K562 (cell line): ENCODE measurements around the gene PHF10. TPM values are rescaled to one million over a fixed set of nuclear protein-coding genes. Genes with fewer than 3 reads are reported as not detected.

Experiments
- CEBPG ChIP-seq, 3 experiments: fragments of 200-800 bp in 1 of 3; sonication (Bioruptor generic) in 1 of 3; sonication (generic) in 1 of 3; formaldehyde crosslinking in 1 of 3; IDR thresholded peaks in 2 of 3; conservative IDR thresholded peaks in 1 of 3; 2 replicates each; pipeline versions ENCODE4 v1.6.1 to v1.8.0; 2016 to 2022; ENCODE audit warnings: missing compliant biosample characterization in 2 of 3, missing genetic modification characterization in 2 of 3, mild to moderate bottlenecking in 1 of 3, missing genetic modification reagents in 1 of 3
- EGR1 ChIP-seq: fragments of 450-650 bp; conservative IDR thresholded peaks from 2 replicates; pipeline ENCODE4 v1.6.1; 2017; ENCODE audit warnings: mild to moderate bottlenecking
- GATAD2B ChIP-seq: fragments of 450-650 bp; IDR thresholded peaks from 2 replicates; pipeline ENCODE4 v1.6.1; 2017; ENCODE audit warnings: mild to moderate bottlenecking, borderline replicate concordance
- HMG20A ChIP-seq: fragments of 450-650 bp; formaldehyde crosslinking; conservative IDR thresholded peaks from 2 replicates; pipeline ENCODE4 v1.4.0; 2020; ENCODE audit warnings: mild to moderate bottlenecking, mixed read lengths
- ILF3 ChIP-seq: fragments of 450-650 bp; IDR thresholded peaks from 2 replicates; pipeline ENCODE4 v1.6.1; 2018; ENCODE audit warnings: antibody characterized with exemption, mild to moderate bottlenecking, moderate library complexity, borderline replicate concordance
- LEF1 ChIP-seq: fragments of 450-650 bp; IDR thresholded peaks from 2 replicates; pipeline ENCODE4 v1.6.1; 2016; ENCODE audit warnings: mild to moderate bottlenecking
- PBX2 ChIP-seq, 2 experiments: IDR thresholded peaks in 1 of 2; conservative IDR thresholded peaks in 1 of 2; 2 replicates each; pipeline ENCODE4 v1.6.1; 2016; ENCODE audit warnings: low read depth in 2 of 2, mild to moderate bottlenecking in 1 of 2, missing compliant biosample characterization in 1 of 2, missing genetic modification characterization in 1 of 2, moderate library complexity in 1 of 2
- RFX1 ChIP-seq: fragments of 450-650 bp; IDR thresholded peaks from 2 replicates; pipeline ENCODE4 v1.6.1; 2016; ENCODE audit warnings: mild to moderate bottlenecking, moderate library complexity
- SIX5 ChIP-seq, 2 experiments: IDR thresholded peaks; 2 replicates each; pipeline ENCODE4 v1.6.1; 2011; ENCODE audit warnings: low read length in 2 of 2, borderline replicate concordance in 1 of 2, low read depth in 1 of 2, mild to moderate bottlenecking in 1 of 2, moderate library complexity in 1 of 2; ENCODE audit not compliant: insufficient read depth in 1 of 2
- XRCC3 ChIP-seq: fragments of 450-650 bp; IDR thresholded peaks from 2 replicates; pipeline ENCODE4 v1.6.1; 2017; ENCODE audit warnings: mild to moderate bottlenecking, moderate library complexity
- ZFP36 ChIP-seq: fragments of 150-350 bp; IDR thresholded peaks from 2 replicates; pipeline ENCODE4 v1.6.1; 2018; ENCODE audit warnings: low read length, low read depth; ENCODE audit not compliant: partially characterized antibody
- ZNF318 ChIP-seq, 2 experiments: fragments of 450-650 bp; IDR thresholded peaks; 2 replicates each; pipeline ENCODE4 v1.6.1; 2016; ENCODE audit warnings: mild to moderate bottlenecking in 2 of 2, borderline replicate concordance in 1 of 2, low read depth in 1 of 2, moderate library complexity in 1 of 2
- ZNF395 ChIP-seq: fragments of 200-800 bp; sonication (Bioruptor generic); IDR thresholded peaks from 2 replicates; pipeline ENCODE4 v1.6.1; 2017; ENCODE audit warnings: missing genetic modification characterization, missing compliant biosample characterization
- polyA plus RNA-seq, 8 experiments: library from polyadenylated mRNA; depleted of rRNA in 4 of 8; stranded (reverse) in 5 of 8; unstranded in 3 of 8; fragments of >200 nt; fragmentation: Nextera tagmentation in 2 of 8; fragmentation: Illumina TruSeq in 1 of 8; extraction: Ambion mirVana in 2 of 8; extraction: Trizol in 1 of 8; gene quantifications; 2 replicates each; pipeline versions ENCODE4 v1.2.1 to v1.2.3, GENCODE V29; 2011 to 2014; ENCODE audit warnings: inconsistent platforms in 1 of 8, missing spikeins in 1 of 8
- total RNA-seq, 7 experiments: library from RNA; depleted of rRNA in 6 of 7; stranded (reverse); fragments of >200 nt in 6 of 7; fragmentation: Illumina TruSeq in 2 of 7; extraction: Trizol in 2 of 7; gene quantifications; 2 replicates each; pipeline versions ENCODE4 v1.2.1 to v1.2.3, GENCODE V29; 2011 to 2021; ENCODE audit warnings: low replicate concordance in 1 of 7

Gene PHF10
- total and polyA plus RNA-seq, 9 of the 15 experiments (the other 6 are each of a cell fraction or from before 2014, with no cell fraction given), result 23.9 to 88.9 (median 46.0) TPM

GRCh38 chr6:169751242-169752073 lies 27.2 kb upstream of the PHF10 start, which contains the start of the genes DYNLT2 and ERMARD (continued):
- no peak for TF ChIP-seq ZNF318 (IDR thresholded peaks at IDR 0.05; ENCODE audit: borderline replicate concordance in 1 of 2, low read depth in 1 of 2)
- peak; percentile 31; the same call in 1 of the 2 replicates for TF ChIP-seq ZNF395 (CRISPR knock-in tag)
- TF ChIP-seq RFX1, result no peak
- peak; percentile 22 to 49; a peak in 1 of 4 replicates for TF ChIP-seq SIX5 (IDR thresholded peaks at IDR 0.05; ENCODE audit: borderline replicate concordance in 1 of 2, insufficient read depth in 1 of 2, low read depth in 1 of 2, low read length in 2 of 2)
- no peak for TF ChIP-seq LEF1
- TF ChIP-seq GATAD2B, result peak; percentile 91
- peak; percentile 89 for TF ChIP-seq EGR1
- TF ChIP-seq ILF3, result no peak
- TF ChIP-seq ZFP36, result peak; percentile 14
- no peak; the same call in 1 of the 2 replicates for TF ChIP-seq XRCC3
- TF ChIP-seq CEBPG (CRISPR knock-in tag; IDR thresholded peaks at IDR 0.05), result no peak; the same call in 1 of the 2 replicates
- no peak for TF ChIP-seq CEBPG (tag; conservative IDR thresholded peaks at IDR 0.05 in 1 of 2, IDR thresholded peaks at IDR 0.05 in 1 of 2)
- no peak for TF ChIP-seq PBX2 (CRISPR knock-in tag; IDR thresholded peaks at IDR 0.05; ENCODE audit: low read depth)
- no peak for TF ChIP-seq PBX2 (tag; conservative IDR thresholded peaks at IDR 0.05; ENCODE audit: low read depth)
- no peak for TF ChIP-seq HMG20A (CRISPR knock-in tag)
